ENCODE data around the gene MVB12B.

DNA sequence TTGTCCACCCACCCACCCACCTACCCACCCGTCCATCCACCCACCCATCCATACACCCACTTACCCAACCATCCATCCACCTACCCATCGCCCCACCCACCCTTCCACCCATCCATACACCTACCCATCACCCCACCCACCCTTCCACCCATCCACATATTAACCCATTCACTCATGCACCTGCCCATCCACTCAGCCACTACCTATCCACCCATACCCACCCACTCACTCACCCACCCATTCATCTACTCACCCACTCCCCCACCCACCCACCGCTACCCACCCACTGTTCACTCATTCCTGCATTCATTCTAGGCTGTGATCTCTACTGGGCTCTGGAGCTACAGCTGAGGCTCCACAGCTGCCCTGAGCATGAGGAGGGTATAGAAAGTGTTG, 169.6 kb downstream of the MVB12B start:
- no peak for TF ChIP-seq POLR2A (IDR thresholded peaks at IDR 0.05)
- TF ChIP-seq, protein P1, sequence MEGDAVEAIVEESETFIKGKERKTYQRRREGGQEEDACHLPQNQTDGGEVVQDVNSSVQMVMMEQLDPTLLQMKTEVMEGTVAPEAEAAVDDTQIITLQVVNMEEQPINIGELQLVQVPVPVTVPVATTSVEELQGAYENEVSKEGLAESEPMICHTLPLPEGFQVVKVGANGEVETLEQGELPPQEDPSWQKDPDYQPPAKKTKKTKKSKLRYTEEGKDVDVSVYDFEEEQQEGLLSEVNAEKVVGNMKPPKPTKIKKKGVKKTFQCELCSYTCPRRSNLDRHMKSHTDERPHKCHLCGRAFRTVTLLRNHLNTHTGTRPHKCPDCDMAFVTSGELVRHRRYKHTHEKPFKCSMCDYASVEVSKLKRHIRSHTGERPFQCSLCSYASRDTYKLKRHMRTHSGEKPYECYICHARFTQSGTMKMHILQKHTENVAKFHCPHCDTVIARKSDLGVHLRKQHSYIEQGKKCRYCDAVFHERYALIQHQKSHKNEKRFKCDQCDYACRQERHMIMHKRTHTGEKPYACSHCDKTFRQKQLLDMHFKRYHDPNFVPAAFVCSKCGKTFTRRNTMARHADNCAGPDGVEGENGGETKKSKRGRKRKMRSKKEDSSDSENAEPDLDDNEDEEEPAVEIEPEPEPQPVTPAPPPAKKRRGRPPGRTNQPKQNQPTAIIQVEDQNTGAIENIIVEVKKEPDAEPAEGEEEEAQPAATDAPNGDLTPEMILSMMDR (IDR thresholded peaks at IDR 0.05), result no peak

All from testis (tissue), 2 donors.